Activated CD4-positive, CD25-positive, alpha-beta regulatory T cell treated with anti-CD3 and anti-CD28 coated beads, Interleukin-2, amount 50 U/mL, for 24 hours (primary cell): Measurements from ENCODE around the gene CNN1.
"Not testable (repeated sequence)": the region's sequence is repeated elsewhere in the genome, so short reads cannot be mapped to it uniquely, and the experiment has no call there.

Source experiments
- ATAC-seq, 2 donors: fragments of 150-1000 bp; cut with Tn5 transposase; one replicate each; pipeline ENCODE4 v1.10.0; 2021; ENCODE audit warnings: mild to moderate bottlenecking in 1 of 2, moderate library complexity in 1 of 2

CNN1 gene

GRCh38 chr19:11566164-11566563 is 27.5 kb downstream of the CNN1 start:
- no peak for ATAC-seq

GRCh38 chr19:11570039-11570462 is 31.4 kb downstream of the CNN1 start:
- ATAC-seq, result no peak

DNA sequence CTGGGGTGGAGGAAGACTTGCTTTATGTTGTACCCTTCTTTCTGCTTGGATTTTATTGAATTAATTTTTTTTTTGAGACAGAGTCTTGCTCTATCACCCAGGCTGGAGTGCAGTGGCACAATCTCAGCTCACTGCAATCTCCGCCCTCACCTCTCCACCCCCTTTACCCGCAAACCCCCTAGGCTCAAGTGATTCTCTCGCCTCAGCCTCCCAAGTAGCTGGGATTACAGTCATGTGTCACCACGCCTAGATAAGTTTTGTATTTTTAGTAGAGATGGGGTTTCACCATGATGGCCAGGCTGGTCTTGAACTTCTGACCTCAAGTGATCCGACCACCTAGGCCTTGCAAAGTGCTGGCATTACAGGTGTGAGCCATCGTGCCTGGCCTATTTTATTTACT is 34.7 kb downstream of the CNN1 start:
- ATAC-seq, result not testable (repeated sequence)

DNA sequence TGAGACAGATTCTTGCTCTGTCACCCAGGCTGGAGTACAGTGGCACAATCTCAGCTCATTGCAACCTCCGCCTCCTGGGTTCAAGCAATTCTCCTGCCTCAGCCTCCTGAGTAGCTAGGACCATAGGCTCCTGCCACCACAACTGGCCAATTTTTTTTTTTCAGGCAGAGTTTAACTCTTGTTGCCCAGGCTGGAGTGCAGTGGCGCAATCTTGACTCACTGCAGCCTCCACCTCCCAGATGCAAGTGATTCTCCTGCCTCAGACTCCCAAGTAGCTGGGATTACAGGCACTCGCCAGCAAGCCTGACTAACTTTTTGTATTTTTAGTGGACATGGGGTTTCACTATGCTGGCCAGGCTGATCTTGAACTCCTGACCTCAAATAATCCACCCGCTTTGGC is 35.1 kb downstream of the CNN1 start:
- not testable (repeated sequence) for ATAC-seq

GRCh38 chr19:11574689-11575088 is 36.0 kb downstream of the CNN1 start:
- no peak for ATAC-seq

GRCh38 chr19:11576227-11576626 is 37.6 kb downstream of the CNN1 start:
- ATAC-seq, result no peak

GRCh38 chr19:11577451-11578257 is 39.0 kb downstream of the CNN1 start, which contains the start of gene ACP5:
Gene ACP5, minus strand, starts transcription at chr19:11577645. Its CDS starts 328 bp downstream, at chr19:11577317.
- ATAC-seq, result no peak

DNA sequence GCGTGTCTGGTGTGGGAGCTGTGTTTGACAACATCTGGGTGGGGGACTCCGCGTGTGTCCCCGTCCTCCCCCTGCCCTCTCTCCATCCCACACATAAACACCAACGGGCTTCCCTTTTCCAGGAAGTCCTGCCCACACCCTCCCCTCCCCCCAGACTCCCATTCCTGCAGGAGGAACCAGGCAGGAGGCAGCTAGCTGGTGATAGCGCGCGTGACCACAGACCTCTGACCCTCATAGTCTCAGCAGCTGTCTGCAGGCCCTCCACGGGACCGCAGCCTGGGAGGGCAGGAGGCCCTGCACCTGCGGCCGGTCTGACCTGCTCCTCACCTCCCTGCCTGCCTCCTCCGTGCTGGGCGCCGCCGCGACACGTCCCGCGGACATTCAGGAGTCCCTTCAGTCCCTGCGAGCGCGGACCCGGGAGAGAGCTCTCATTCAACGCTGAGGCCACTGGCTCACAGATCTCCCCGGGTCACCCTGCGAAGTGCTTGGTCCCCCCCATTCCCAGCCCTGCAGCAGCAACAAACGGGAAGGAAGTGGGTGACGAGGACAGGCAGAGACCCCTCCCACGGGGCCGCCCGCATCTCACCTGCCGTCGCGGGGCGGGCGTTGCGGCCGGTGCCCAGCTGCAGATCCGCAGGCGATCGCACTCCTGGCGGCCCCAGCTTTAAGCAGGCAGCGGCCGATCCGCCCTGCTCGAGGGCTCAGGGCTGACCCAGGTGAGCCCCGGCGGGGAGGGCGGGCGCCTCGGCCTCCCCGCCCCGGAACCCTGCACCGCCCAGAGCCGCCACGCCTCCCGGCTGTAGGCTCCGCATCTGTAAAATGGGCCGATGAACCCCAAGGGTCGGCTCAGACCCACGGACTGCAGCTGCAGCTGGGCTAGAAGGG is 39.8 kb downstream of the CNN1 start:
- ATAC-seq, result peak in 1 of 2 donors; percentile 57

DNA sequence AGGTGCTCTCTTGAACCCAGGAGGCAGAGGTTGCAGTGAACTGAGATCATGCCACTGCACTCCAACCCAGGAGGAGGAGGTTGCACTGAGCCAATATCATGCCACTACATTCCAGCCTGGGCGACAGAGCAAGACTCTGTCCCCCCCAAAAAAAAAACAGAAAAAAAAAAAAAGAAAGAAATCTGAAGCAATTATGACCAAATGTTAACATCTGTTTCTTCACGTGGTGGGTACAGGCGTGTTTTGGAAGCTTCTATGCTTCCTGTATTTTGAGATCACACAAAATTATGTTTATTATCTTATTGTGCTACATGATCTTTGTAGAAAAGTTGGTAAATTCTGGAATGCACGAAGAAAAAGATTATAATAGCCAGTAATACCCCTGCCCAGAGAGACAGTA is 41.5 kb downstream of the CNN1 start:
- no peak for ATAC-seq

DNA sequence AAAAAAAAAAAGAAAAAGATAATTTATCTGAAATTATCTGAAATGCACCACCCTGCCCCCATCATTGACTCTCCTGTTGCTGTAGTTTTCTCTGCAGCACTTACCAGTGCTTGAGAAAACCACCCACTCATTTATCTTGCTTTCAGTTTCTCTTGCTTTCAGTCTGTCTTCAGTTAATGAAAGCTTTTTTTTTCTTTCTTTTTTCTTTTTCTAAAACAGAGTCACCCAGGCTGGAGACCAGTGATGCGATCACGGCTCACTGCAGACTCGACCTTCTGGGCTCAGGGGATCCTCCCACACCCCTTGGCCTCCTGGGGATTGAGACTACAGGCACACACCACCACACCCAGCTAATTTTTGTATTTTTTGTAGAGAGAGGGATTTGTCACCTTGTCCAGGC is 43.1 kb downstream of the CNN1 start:
- peak; percentile 89 to 91 for ATAC-seq

- ATAC-seq, result no peak
Measured at GRCh38 chr19:11586331-11586730, 47.7 kb downstream of the CNN1 start.

DNA sequence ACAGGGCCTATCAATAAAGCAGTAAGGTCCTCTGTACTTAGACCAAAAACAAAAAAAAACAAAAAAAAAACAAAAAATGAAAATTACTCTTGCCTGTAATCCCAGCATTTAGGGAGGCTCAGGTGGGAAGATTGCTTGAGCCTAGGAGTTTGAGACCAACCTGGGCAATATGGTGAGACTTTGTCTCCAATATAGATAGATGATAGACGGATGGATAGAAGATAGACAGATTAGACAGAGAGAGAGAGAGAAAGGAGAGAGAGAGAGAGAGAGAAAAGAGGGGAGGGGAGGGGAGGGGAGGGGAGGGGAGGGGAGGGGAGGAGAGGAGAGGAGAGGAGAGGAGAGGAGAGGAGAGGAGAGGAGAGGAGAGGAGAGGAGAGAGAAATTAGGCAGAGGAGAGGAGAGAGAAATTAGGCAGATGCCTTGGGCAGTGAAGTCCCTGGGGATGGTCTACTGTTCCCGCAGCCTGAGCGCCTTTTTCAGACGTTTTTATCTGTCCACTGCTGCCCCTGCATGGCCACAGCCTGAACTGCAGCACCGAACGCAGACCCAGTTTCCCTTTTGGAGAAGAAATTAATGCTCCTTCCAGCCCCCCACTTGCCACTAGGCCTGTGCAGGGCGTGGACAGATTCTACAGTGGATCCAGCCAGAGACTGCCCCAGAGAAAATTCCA is 48.8 kb downstream of the CNN1 start:
- peak; percentile 84 for ATAC-seq

DNA sequence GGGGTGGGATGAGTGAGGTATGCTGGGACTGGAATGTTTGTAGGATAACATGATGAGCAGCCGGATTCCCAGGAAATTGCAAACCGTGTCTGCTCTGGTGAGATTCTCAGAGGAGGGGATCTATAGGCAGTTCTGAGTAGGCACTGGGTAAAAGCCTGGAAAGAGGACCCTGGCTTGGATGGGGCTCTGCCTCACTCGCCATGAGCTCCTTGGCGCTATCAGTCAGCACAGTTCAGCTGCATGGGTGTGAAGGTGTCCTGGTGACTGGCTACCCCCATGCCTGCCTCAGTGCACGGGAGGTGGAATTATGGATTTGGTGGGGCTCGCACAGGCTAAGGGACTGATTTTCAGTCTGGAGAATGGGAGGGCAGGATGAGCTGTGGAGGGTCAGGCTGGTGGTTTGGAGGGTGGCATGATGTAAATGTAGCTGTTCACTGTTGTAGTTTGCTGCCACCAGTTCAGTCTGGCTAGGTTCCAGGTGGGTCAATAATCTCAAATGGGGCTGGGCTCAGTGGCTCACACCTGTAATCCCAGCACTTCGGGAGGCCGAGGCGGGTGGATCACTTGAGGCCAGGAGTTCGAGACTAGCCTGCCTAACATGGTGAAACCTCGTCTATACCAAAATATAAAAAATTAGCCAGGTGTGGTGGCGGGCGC is 49.5 kb downstream of the CNN1 start:
- no peak for ATAC-seq

DNA sequence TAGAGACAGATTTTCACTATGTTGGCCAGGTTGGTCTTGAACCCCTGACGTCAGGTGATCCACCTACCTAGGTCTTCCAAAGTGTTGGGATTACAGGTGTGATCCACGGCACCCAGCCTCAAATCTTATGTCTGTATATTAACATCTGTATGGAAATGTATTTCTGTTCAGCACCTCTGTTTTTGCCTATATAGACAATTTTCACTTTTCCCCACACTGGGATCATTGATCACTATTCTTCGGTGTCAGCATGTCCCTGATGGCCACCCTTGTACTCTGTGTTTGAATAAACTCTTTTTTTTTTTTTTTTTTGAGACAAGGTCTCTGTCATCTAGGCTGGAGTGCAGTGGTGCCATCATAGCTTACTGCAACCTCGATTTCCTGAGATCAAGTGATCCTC is 55.4 kb downstream of the CNN1 start:
- ATAC-seq, result no peak

- no peak for ATAC-seq
Measured at GRCh38 chr19:11596156-11596555, 57.5 kb downstream of the CNN1 start.

- peak; percentile 100 for ATAC-seq
Measured at GRCh38 chr19:11597202-11598102, 58.8 kb downstream of the CNN1 start, which contains the start of gene ZNF627. Gene ZNF627, plus strand, starts transcription at chr19:11597483. Its CDS starts 145 bp downstream, at chr19:11597628.

DNA sequence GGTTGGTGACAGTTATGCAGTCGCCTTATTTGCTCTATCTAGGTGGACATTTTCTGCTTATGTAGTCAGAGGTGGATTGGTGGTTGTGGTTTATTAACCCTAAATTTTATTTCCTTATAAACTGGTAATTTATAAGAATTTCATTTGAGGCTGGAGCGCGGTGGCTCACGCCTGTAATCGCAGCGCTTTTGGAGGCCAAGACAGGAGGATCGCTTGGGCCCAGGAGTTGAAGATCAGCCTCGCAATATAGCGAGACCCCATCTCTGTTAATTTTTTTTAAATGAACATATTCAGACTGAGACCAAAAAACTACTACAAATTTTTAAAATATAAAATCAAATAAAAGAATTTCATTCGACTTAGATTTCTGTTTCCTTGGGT is 59.4 kb downstream of the CNN1 start:
- ATAC-seq, result no peak

- ATAC-seq, result no peak
Measured at GRCh38 chr19:11598746-11599145, 60.1 kb downstream of the CNN1 start.

DNA sequence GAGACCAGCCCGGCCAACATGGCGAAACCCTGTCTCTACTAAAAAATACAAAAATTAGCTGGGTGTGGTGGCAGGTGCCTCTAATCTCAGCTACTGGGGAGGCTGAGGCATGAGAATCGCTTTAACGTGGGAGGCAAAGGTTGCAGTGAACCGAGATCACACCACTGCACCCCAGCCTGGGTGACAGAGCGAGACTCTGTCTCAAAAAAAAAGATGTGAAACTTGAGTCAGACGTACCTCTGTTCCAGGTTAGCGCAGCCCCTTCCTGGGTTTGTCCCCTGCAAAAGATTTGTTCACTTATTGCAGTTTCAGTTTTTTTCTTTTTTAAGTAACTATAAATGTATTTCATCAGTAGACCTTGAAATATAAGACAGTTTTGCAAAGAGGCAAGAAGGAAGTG is 61.1 kb downstream of the CNN1 start:
- not testable (repeated sequence) for ATAC-seq
